ENCODE measurements around the gene ELOVL1. TPM values are rescaled to one million over a fixed set of nuclear protein-coding genes. Genes with fewer than 3 reads are reported as not detected.
A peak's percentile ranks its signal among the peaks of the same experiment; 100 is the strongest.

ELOVL1 gene
- total and polyA plus RNA-seq, 10 of the 15 experiments (the other 5 are each of a cell fraction or from before 2014, with no cell fraction given): 58.5 to 139 (median 89.8) TPM

DNA sequence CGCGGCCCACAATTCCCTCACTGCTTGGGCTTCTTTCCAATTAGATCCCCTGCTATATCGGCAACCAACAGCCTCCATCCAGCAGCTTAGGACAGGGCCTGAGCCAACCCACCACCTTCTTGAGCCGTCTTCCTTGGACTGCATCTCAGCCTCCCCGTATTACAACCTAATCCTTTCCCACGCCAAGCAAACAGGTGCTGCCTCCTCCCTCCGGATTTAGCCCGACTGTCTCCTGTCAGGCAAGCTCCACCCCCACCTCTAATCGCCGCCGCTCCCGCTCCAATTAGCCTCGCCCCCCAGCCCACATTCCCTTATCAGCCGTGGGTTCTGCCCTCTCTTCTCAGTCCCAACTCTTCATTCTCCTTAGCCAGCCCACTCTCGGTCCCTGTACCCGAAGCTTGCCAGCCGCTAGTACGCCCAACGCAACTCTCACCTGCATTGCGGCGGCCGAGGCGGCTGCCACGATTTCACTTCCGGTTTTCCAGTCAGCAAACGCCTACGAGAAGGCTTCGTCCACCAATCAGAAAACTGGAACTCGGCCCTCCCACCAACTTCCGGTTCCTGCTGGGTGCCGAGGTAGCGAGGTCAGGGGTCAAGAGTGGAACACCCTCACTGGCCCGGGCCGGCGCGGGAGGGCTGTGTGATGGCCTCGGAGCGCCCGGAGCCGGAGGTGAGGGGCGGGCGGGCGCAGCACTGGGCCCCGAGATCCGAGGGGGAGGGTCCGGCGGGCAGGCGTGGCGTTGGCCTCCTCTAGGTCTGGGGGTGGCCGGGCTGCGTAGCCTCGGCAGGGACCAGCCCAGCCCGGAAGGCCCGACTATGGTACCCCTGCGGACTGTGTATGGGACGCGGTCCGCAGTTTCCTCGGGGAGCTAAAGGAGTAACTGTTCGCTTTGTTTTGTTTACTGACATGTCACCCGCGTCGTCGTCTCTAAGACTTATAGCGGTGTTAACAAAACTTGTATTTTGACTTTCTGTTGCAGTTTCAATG, 21.8 kb upstream of the ELOVL1 start, which contains the start of the genes MED8 and SZT2 (continued):
- peak; percentile 77 for TF ChIP-seq RELB (IDR thresholded peaks at IDR 0.05; ENCODE audit: low read depth)
- peak; percentile 48; the same call in 1 of the 3 replicates for TF ChIP-seq POU2F2 (IDR thresholded peaks at IDR 0.05; ENCODE audit: borderline replicate concordance, low read depth, low read length)
- TF ChIP-seq, protein P1, sequence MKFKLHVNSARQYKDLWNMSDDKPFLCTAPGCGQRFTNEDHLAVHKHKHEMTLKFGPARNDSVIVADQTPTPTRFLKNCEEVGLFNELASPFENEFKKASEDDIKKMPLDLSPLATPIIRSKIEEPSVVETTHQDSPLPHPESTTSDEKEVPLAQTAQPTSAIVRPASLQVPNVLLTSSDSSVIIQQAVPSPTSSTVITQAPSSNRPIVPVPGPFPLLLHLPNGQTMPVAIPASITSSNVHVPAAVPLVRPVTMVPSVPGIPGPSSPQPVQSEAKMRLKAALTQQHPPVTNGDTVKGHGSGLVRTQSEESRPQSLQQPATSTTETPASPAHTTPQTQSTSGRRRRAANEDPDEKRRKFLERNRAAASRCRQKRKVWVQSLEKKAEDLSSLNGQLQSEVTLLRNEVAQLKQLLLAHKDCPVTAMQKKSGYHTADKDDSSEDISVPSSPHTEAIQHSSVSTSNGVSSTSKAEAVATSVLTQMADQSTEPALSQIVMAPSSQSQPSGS (IDR thresholded peaks at IDR 0.05; ENCODE audit: low read length): no peak
- peak; percentile 89 for TF ChIP-seq NBN (IDR thresholded peaks at IDR 0.05)
- TF ChIP-seq, protein P2, sequence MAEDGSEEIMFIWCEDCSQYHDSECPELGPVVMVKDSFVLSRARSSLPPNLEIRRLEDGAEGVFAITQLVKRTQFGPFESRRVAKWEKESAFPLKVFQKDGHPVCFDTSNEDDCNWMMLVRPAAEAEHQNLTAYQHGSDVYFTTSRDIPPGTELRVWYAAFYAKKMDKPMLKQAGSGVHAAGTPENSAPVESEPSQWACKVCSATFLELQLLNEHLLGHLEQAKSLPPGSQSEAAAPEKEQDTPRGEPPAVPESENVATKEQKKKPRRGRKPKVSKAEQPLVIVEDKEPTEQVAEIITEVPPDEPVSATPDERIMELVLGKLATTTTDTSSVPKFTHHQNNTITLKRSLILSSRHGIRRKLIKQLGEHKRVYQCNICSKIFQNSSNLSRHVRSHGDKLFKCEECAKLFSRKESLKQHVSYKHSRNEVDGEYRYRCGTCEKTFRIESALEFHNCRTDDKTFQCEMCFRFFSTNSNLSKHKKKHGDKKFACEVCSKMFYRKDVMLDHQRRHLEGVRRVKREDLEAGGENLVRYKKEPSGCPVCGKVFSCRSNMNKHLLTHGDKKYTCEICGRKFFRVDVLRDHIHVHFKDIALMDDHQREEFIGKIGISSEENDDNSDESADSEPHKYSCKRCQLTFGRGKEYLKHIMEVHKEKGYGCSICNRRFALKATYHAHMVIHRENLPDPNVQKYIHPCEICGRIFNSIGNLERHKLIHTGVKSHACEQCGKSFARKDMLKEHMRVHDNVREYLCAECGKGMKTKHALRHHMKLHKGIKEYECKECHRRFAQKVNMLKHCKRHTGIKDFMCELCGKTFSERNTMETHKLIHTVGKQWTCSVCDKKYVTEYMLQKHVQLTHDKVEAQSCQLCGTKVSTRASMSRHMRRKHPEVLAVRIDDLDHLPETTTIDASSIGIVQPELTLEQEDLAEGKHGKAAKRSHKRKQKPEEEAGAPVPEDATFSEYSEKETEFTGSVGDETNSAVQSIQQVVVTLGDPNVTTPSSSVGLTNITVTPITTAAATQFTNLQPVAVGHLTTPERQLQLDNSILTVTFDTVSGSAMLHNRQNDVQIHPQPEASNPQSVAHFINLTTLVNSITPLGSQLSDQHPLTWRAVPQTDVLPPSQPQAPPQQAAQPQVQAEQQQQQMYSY (CRISPR knock-in tag; IDR thresholded peaks at IDR 0.05): no peak
- TF ChIP-seq RAD51 (IDR thresholded peaks at IDR 0.05): no peak
- no peak for TF ChIP-seq SRF (IDR thresholded peaks at IDR 0.05; ENCODE audit: low read depth in 2 of 2, low read length in 2 of 2)
- TF ChIP-seq ZZZ3 (IDR thresholded peaks at IDR 0.05; ENCODE audit: control insufficient read depth, insufficient read length, low read depth): no peak
- no peak for TF ChIP-seq ZNF384 (IDR thresholded peaks at IDR 0.05; ENCODE audit: borderline replicate concordance, low read depth, low read length)
- peak; percentile 63; the same call in 1 of the 2 replicates for TF ChIP-seq SMAD5 (IDR thresholded peaks at IDR 0.05; ENCODE audit: low read depth)
- no peak for TF ChIP-seq CBX3 (IDR thresholded peaks at IDR 0.05; ENCODE audit: borderline replicate concordance, low read depth)
- peak; percentile 57 for TF ChIP-seq HCFC1 (IDR thresholded peaks at IDR 0.05; ENCODE audit: low read length)
- no peak for TF ChIP-seq POLR2AphosphoS2 (IDR thresholded peaks at IDR 0.05; ENCODE audit: low read depth, low read length)
- TF ChIP-seq, protein P3, sequence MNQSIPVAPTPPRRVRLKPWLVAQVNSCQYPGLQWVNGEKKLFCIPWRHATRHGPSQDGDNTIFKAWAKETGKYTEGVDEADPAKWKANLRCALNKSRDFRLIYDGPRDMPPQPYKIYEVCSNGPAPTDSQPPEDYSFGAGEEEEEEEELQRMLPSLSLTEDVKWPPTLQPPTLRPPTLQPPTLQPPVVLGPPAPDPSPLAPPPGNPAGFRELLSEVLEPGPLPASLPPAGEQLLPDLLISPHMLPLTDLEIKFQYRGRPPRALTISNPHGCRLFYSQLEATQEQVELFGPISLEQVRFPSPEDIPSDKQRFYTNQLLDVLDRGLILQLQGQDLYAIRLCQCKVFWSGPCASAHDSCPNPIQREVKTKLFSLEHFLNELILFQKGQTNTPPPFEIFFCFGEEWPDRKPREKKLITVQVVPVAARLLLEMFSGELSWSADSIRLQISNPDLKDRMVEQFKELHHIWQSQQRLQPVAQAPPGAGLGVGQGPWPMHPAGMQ (IDR thresholded peaks at IDR 0.05; ENCODE audit: borderline replicate concordance): no peak
- peak; percentile 100 for TF ChIP-seq NR2F1 (conservative IDR thresholded peaks at IDR 0.05)
- no peak for TF ChIP-seq ZNF274 (IDR thresholded peaks at IDR 0.05; ENCODE audit: insufficient read depth, insufficient read length)
- peak; percentile 65 for TF ChIP-seq NR2C2 (IDR thresholded peaks at IDR 0.05; ENCODE audit: borderline replicate concordance, control insufficient read depth, insufficient read length, low read depth)
- peak; percentile 78; the same call in 1 of the 2 replicates for TF ChIP-seq ASH2L (IDR thresholded peaks at IDR 0.05; ENCODE audit: borderline replicate concordance, low read depth)
- TF ChIP-seq CREM (IDR thresholded peaks at IDR 0.05; ENCODE audit: low read depth): peak; percentile 45; the same call in 1 of the 2 replicates
- TF ChIP-seq ETV6 (conservative IDR thresholded peaks at IDR 0.05 in 1 of 2, IDR thresholded peaks at IDR 0.05 in 1 of 2; ENCODE audit: borderline replicate concordance in 1 of 2, low read depth in 1 of 2): no peak
